HepG2 (cell line): Measurements from ENCODE around the gene SYNGR2. TPM values are rescaled to one million over a fixed set of nuclear protein-coding genes. Genes with fewer than 3 reads are reported as not detected.

ENCODE experiments used
- ATF1 ChIP-seq: IDR thresholded peaks from 2 replicates; pipeline ENCODE4 v1.6.1; 2016; ENCODE audit warnings: mild to moderate bottlenecking, control low read depth
- CCDC6 ChIP-seq: sonication (generic); formaldehyde crosslinking; IDR thresholded peaks from 2 replicates; pipeline ENCODE4 v1.8.1; 2022; ENCODE audit warnings: mild to moderate bottlenecking, missing genetic modification reagents, moderate library complexity
- ERF ChIP-seq: IDR thresholded peaks from 2 replicates; pipeline ENCODE4 v1.6.1; 2018; ENCODE audit warnings: missing biosample characterization, missing genetic modification reagents
- GTF3A ChIP-seq: sonication (generic); formaldehyde crosslinking; conservative IDR thresholded peaks from 2 replicates; pipeline ENCODE4 v1.4.0; 2020; ENCODE audit warnings: mild to moderate bottlenecking, missing genetic modification reagents
- HOXD1 ChIP-seq: sonication (generic); formaldehyde crosslinking; IDR thresholded peaks from 2 replicates; pipeline ENCODE4 v1.5.0; 2020; ENCODE audit warnings: missing genetic modification reagents
- ISX ChIP-seq: sonication (generic); formaldehyde crosslinking; conservative IDR thresholded peaks from 2 replicates; pipeline ENCODE4 v1.5.0; 2020; ENCODE audit warnings: missing genetic modification reagents
- KDM4B ChIP-seq: sonication (generic); formaldehyde crosslinking; IDR thresholded peaks from 2 replicates; pipeline ENCODE4 v1.4.0; 2020; ENCODE audit warnings: missing genetic modification reagents
- KLF11 ChIP-seq: IDR thresholded peaks from 2 replicates; pipeline ENCODE4 v1.6.1; 2016; ENCODE audit warnings: missing compliant biosample characterization
- NBN ChIP-seq: fragments of 450-650 bp; conservative IDR thresholded peaks from 2 replicates; pipeline ENCODE4 v1.6.1; 2017
- SAP130 ChIP-seq: IDR thresholded peaks from 2 replicates; pipeline ENCODE4 v1.6.1; 2016; ENCODE audit warnings: low read depth
- SKI ChIP-seq: fragments of 450-650 bp; IDR thresholded peaks from one replicate; pipeline ENCODE4 v1.6.1; 2018; ENCODE audit warnings: mild to moderate bottlenecking; ENCODE audit not compliant: partially characterized antibody
- TCF12 ChIP-seq, 2 experiments: fragments of 450-650 bp in 1 of 2; sonication (generic) in 1 of 2; formaldehyde crosslinking in 1 of 2; IDR thresholded peaks; 2 replicates each; pipeline versions ENCODE4 v1.6.1 to v1.8.0; 2017 to 2022; ENCODE audit warnings: antibody characterized with exemption in 1 of 2, mild to moderate bottlenecking in 1 of 2, missing genetic modification reagents in 1 of 2, moderate library complexity in 1 of 2
- ZFAT ChIP-seq: sonication (generic); formaldehyde crosslinking; conservative IDR thresholded peaks from 2 replicates; pipeline ENCODE4 v1.8.1; 2023; ENCODE audit warnings: missing genetic modification reagents, inconsistent platforms
- ZNF550 ChIP-seq: sonication (generic); formaldehyde crosslinking; IDR thresholded peaks from 2 replicates; pipeline ENCODE4 v1.4.0; 2020; ENCODE audit warnings: mild to moderate bottlenecking, missing genetic modification reagents, borderline replicate concordance
- ZNF563 ChIP-seq: sonication (generic); formaldehyde crosslinking; IDR thresholded peaks from 2 replicates; pipeline ENCODE4 v1.8.0; 2022; ENCODE audit warnings: mild to moderate bottlenecking, moderate library complexity, missing genetic modification reagents
- ZNF614 ChIP-seq: IDR thresholded peaks from 2 replicates; pipeline ENCODE4 v1.6.1; 2018; ENCODE audit warnings: missing biosample characterization, missing genetic modification reagents, inconsistent platforms, borderline replicate concordance
- ZNF776 ChIP-seq: sonication (generic); formaldehyde crosslinking; IDR thresholded peaks from 2 replicates; pipeline ENCODE4 v1.4.0; 2020; ENCODE audit warnings: mild to moderate bottlenecking, missing genetic modification reagents
- ZNF781 ChIP-seq: sonication (generic); formaldehyde crosslinking; IDR thresholded peaks from 2 replicates; pipeline ENCODE4 v1.5.1; 2020; ENCODE audit warnings: borderline replicate concordance, mild to moderate bottlenecking, missing genetic modification reagents; ENCODE audit errors: not compliant biosample characterization
- polyA plus RNA-seq, 8 experiments: library from polyadenylated mRNA; depleted of rRNA in 3 of 8; stranded (reverse) in 7 of 8; unstranded in 1 of 8; fragments of >200 nt; fragmentation: Illumina TruSeq in 4 of 8; extraction: Trizol in 4 of 8; gene quantifications; 2 replicates each; pipeline versions ENCODE4 v1.2.1 to v1.2.3, GENCODE V29; 2011 to 2016; ENCODE audit warnings: low read depth in 4 of 8, missing spikeins in 1 of 8, mixed read lengths in 1 of 8; ENCODE audit not compliant: insufficient read depth in 1 of 8
- total RNA-seq, 5 experiments: library from RNA; depleted of rRNA; stranded (reverse); fragments of >200 nt; fragmentation: Illumina TruSeq; extraction: Trizol; gene quantifications; 2 replicates each; pipeline ENCODE4 v1.2.3, GENCODE V29; 2016; ENCODE audit warnings: low read depth in 1 of 5
- TF ChIP-seq, protein P1 (sequence below): IDR thresholded peaks from 2 replicates; pipeline ENCODE4 v1.6.1; 2016; ENCODE audit warnings: low read depth, control low read depth
- TF ChIP-seq, protein P2 (sequence below): sonication (generic); formaldehyde crosslinking; IDR thresholded peaks from 2 replicates; pipeline ENCODE4 v1.8.1; 2023; ENCODE audit warnings: missing genetic modification reagents, inconsistent platforms, borderline replicate concordance
- TF ChIP-seq, protein P3 (sequence below): sonication (generic); formaldehyde crosslinking; IDR thresholded peaks from 2 replicates; pipeline ENCODE4 v1.8.1; 2023; ENCODE audit warnings: mild to moderate bottlenecking, missing genetic modification reagents, borderline replicate concordance
- TF ChIP-seq, protein P4 (sequence below): sonication (generic); formaldehyde crosslinking; IDR thresholded peaks from 2 replicates; pipeline ENCODE4 v1.4.0; 2020; ENCODE audit warnings: mild to moderate bottlenecking, missing genetic modification reagents
- TF ChIP-seq, protein P5 (sequence below): sonication (generic); formaldehyde crosslinking; IDR thresholded peaks from 2 replicates; pipeline ENCODE4 v1.5.0; 2020; ENCODE audit warnings: mild to moderate bottlenecking, missing genetic modification reagents

SYNGR2 gene
- total and polyA plus RNA-seq, 2 of the 13 experiments (the other 11 are each of a cell fraction or from before 2014, with no cell fraction given), result 46.7 to 170 TPM

DNA sequence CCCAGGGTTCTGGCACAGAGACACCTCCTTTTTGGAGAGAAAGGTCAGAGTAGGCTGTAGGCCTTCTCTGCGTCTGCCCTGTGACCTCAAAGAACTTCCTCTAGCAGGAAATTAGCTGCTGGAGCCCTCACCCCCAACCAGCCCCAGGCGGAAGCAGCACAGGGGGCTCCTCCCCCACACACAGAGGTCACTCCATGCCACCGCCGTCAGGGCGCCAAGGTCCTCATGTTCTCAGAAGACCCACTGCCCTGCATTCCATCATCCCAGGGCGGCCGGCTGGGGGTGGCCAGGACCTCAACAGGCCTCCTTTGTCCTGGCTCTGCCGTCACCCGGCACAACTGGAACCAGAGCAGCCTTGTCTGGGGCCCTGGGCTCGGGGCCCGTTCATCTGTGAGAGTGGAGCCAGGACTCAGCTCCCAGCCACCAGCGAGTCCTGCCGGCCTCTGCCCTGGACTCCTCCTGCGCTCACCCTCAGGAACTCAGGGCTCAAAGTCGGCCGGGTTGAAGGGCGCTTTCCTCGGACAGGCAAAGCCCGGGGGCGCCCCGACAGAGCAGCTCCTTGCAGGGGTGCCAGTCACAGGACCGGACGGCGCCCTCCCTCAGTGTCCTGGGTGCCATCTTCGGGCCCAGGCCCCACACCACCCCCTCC is 41.0 kb upstream of the SYNGR2 start (continued):
- TF ChIP-seq, protein P1, sequence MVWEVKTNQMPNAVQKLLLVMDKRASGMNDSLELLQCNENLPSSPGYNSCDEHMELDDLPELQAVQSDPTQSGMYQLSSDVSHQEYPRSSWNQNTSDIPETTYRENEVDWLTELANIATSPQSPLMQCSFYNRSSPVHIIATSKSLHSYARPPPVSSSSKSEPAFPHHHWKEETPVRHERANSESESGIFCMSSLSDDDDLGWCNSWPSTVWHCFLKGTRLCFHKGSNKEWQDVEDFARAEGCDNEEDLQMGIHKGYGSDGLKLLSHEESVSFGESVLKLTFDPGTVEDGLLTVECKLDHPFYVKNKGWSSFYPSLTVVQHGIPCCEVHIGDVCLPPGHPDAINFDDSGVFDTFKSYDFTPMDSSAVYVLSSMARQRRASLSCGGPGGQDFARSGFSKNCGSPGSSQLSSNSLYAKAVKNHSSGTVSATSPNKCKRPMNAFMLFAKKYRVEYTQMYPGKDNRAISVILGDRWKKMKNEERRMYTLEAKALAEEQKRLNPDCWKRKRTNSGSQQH (CRISPR knock-in tag), result no peak
- TF ChIP-seq, protein P2, sequence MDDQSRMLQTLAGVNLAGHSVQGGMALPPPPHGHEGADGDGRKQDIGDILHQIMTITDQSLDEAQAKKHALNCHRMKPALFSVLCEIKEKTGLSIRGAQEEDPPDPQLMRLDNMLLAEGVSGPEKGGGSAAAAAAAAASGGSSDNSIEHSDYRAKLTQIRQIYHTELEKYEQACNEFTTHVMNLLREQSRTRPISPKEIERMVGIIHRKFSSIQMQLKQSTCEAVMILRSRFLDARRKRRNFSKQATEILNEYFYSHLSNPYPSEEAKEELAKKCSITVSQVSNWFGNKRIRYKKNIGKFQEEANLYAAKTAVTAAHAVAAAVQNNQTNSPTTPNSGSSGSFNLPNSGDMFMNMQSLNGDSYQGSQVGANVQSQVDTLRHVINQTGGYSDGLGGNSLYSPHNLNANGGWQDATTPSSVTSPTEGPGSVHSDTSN (CRISPR knock-in tag), result no peak
- TF ChIP-seq ZNF563 (CRISPR knock-in tag) (no peak), ERF (peak; percentile 36; the same call in 1 of the 2 replicates), KDM4B (CRISPR knock-in tag) (peak; percentile 74; the same call in 1 of the 2 replicates), KLF11 (CRISPR knock-in tag) (peak; percentile 26; the same call in 1 of the 2 replicates), HOXD1 (CRISPR knock-in tag) (peak; percentile 3; the same call in 1 of the 2 replicates), NBN (no peak), ISX (CRISPR knock-in tag) (no peak), ZFAT (no peak), TCF12 (IDR thresholded peaks at IDR 0.05) (no peak), TCF12 (CRISPR knock-in tag; IDR thresholded peaks at IDR 0.05) (no peak), ZNF776 (CRISPR knock-in tag) (no peak; the same call in 1 of the 2 replicates), SKI (peak; percentile 20), ATF1 (CRISPR knock-in tag) (no peak), ZNF781 (CRISPR knock-in tag) (no peak), GTF3A (CRISPR knock-in tag) (no peak), SAP130 (peak; percentile 98), ZNF550 (CRISPR knock-in tag) (0 out of 2 replicates have a peak, but pooled peaks have one; percentile 14), ZNF614 (CRISPR knock-in tag) (peak; percentile 25; the same call in 1 of the 2 replicates), CCDC6 (CRISPR knock-in tag) (no peak)
- TF ChIP-seq, protein P3, sequence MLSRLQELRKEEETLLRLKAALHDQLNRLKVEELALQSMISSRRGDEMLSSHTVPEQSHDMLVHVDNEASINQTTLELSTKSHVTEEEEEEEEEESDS (CRISPR knock-in tag), result peak; percentile 85; the same call in 1 of the 2 replicates
- TF ChIP-seq, protein P4, sequence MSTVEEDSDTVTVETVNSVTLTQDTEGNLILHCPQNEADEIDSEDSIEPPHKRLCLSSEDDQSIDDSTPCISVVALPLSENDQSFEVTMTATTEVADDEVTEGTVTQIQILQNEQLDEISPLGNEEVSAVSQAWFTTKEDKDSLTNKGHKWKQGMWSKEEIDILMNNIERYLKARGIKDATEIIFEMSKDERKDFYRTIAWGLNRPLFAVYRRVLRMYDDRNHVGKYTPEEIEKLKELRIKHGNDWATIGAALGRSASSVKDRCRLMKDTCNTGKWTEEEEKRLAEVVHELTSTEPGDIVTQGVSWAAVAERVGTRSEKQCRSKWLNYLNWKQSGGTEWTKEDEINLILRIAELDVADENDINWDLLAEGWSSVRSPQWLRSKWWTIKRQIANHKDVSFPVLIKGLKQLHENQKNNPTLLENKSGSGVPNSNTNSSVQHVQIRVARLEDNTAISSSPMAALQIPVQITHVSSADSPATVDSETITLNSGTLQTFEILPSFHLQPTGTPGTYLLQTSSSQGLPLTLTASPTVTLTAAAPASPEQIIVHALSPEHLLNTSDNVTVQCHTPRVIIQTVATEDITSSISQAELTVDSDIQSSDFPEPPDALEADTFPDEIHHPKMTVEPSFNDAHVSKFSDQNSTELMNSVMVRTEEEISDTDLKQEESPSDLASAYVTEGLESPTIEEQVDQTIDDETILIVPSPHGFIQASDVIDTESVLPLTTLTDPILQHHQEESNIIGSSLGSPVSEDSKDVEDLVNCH (CRISPR knock-in tag), result no peak
- TF ChIP-seq, protein P5, sequence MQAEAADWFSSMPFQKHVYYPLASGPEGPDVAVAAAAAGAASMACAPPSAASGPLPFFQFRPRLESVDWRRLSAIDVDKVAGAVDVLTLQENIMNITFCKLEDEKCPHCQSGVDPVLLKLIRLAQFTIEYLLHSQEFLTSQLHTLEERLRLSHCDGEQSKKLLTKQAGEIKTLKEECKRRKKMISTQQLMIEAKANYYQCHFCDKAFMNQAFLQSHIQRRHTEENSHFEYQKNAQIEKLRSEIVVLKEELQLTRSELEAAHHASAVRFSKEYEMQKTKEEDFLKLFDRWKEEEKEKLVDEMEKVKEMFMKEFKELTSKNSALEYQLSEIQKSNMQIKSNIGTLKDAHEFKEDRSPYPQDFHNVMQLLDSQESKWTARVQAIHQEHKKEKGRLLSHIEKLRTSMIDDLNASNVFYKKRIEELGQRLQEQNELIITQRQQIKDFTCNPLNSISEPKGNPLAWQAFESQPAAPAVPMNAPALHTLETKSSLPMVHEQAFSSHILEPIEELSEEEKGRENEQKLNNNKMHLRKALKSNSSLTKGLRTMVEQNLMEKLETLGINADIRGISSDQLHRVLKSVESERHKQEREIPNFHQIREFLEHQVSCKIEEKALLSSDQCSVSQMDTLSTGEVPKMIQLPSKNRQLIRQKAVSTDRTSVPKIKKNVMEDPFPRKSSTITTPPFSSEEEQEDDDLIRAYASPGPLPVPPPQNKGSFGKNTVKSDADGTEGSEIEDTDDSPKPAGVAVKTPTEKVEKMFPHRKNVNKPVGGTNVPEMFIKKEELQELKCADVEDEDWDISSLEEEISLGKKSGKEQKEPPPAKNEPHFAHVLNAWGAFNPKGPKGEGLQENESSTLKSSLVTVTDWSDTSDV (CRISPR knock-in tag), result 0 out of 2 replicates have a peak, but pooled peaks have one; percentile 49
